K562 (cell line): ENCODE measurements around the gene RAI1.

Experiments used
- GABPB1 ChIP-seq: sonication (generic); formaldehyde crosslinking; IDR thresholded peaks from 2 replicates; pipeline ENCODE4 v1.8.0; 2022; ENCODE audit warnings: mild to moderate bottlenecking, missing genetic modification reagents
- GATAD2A ChIP-seq: fragments of 450-650 bp; IDR thresholded peaks from 2 replicates; pipeline ENCODE4 v1.6.1; 2017
- KAT7 ChIP-seq: sonication (generic); formaldehyde crosslinking; IDR thresholded peaks from 2 replicates; pipeline ENCODE4 v1.8.0; 2022; ENCODE audit warnings: missing genetic modification reagents, mild to moderate bottlenecking, borderline replicate concordance
- NFATC3 ChIP-seq: fragments of 450-650 bp; IDR thresholded peaks from 2 replicates; pipeline ENCODE4 v1.6.1; 2017; ENCODE audit warnings: mild to moderate bottlenecking
- POLR2AphosphoS2 ChIP-seq: IDR thresholded peaks from 2 replicates; pipeline ENCODE4 v1.6.1; 2012; ENCODE audit warnings: low read length, improper control_type of control experiment
- ZNF146 ChIP-seq: IDR thresholded peaks from one replicate; pipeline ENCODE4 v1.6.1; 2018; ENCODE audit warnings: missing compliant biosample characterization; ENCODE audit not compliant: unreplicated experiment
- ZNF398 ChIP-seq: fragments of 250-450 bp; sonication (Bioruptor Pico); IDR thresholded peaks from 2 replicates; pipeline ENCODE4 v1.8.0; 2021; ENCODE audit warnings: moderate library complexity, mild to moderate bottlenecking, inconsistent platforms
- TF ChIP-seq, protein P1 (sequence below), 3 experiments: IDR thresholded peaks in 2 of 3; conservative IDR thresholded peaks in 1 of 3; 2 replicates each; pipeline ENCODE4 v1.5.1; 2011 to 2012; ENCODE audit warnings: low read length in 3 of 3, mild to moderate bottlenecking in 3 of 3, control low read depth in 2 of 3, improper control_type of control experiment in 1 of 3, inconsistent platforms in 1 of 3, low read depth in 1 of 3, mixed read lengths in 1 of 3, moderate library complexity in 1 of 3; ENCODE audit not compliant: insufficient read depth in 2 of 3

GRCh38 chr17:17762744-17763105, 81.5 kb downstream of the RAI1 start:
- TF ChIP-seq POLR2AphosphoS2 (no peak), ZNF398 (CRISPR knock-in tag) (no peak), GATAD2A (no peak), ZNF146 (CRISPR knock-in tag) (no peak), GABPB1 (CRISPR knock-in tag) (no peak), KAT7 (CRISPR knock-in tag) (no peak), NFATC3 (no peak)
- TF ChIP-seq, protein P1, sequence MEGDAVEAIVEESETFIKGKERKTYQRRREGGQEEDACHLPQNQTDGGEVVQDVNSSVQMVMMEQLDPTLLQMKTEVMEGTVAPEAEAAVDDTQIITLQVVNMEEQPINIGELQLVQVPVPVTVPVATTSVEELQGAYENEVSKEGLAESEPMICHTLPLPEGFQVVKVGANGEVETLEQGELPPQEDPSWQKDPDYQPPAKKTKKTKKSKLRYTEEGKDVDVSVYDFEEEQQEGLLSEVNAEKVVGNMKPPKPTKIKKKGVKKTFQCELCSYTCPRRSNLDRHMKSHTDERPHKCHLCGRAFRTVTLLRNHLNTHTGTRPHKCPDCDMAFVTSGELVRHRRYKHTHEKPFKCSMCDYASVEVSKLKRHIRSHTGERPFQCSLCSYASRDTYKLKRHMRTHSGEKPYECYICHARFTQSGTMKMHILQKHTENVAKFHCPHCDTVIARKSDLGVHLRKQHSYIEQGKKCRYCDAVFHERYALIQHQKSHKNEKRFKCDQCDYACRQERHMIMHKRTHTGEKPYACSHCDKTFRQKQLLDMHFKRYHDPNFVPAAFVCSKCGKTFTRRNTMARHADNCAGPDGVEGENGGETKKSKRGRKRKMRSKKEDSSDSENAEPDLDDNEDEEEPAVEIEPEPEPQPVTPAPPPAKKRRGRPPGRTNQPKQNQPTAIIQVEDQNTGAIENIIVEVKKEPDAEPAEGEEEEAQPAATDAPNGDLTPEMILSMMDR (IDR thresholded peaks at IDR 0.05 in 2 of 3, conservative IDR thresholded peaks at IDR 0.05 in 1 of 3; ENCODE audit: insufficient read depth in 2 of 3, low read depth in 1 of 3, low read length in 3 of 3), result no peak
